Kidney epithelial cell (primary cell): ENCODE results near the gene ERCC6L2. TPM values are rescaled to one million over a fixed set of nuclear protein-coding genes. Genes with fewer than 3 reads are reported as not detected.

ENCODE experiments used
- DNase-seq: peaks from one replicate; pipeline ENCODE4 v3.0.0-alpha.2; 2010; ENCODE audit warnings: low read depth
- H3K27me3 ChIP-seq: 2 replicates; pipeline ENCODE4 v1.6.0; 2011; ENCODE audit warnings: low read length; ENCODE audit not compliant: control insufficient read depth, insufficient read depth
- H3K36me3 ChIP-seq: 2 replicates; pipeline ENCODE4 v1.5.1; 2011; ENCODE audit warnings: low read length; ENCODE audit not compliant: control insufficient read depth, insufficient read depth
- H3K4me3 ChIP-seq: 2 replicates; pipeline ENCODE4 v1.5.1; 2011; ENCODE audit warnings: low read depth, mild to moderate bottlenecking, control low read depth, low read length
- CTCF ChIP-seq: IDR thresholded peaks from 2 replicates; pipeline ENCODE4 v1.5.1; 2011; ENCODE audit warnings: mild to moderate bottlenecking, moderate library complexity, low read length, control low read depth, inconsistent platforms; ENCODE audit not compliant: insufficient read depth, poor library complexity, severe bottlenecking
- total RNA-seq: library from RNA; depleted of rRNA; stranded (reverse); fragments of >200 nt; gene quantifications from 2 replicates; pipeline ENCODE4 v1.2.3, GENCODE V29; 2015

Gene ERCC6L2
- total RNA-seq, 1 donor from 2014 or later: 50.8 TPM

GRCh38 chr9:95880021-95880690 is 4.7 kb downstream of the ERCC6L2 start:
- no peak for DNase-seq
- Histone ChIP-seq H3K4me3 (no peak overlapping the region), H3K36me3 (no peaks in the 10 kb centered on the region), H3K27me3 (no peaks in the 10 kb centered on the region)
- TF ChIP-seq CTCF: no peak

DNA sequence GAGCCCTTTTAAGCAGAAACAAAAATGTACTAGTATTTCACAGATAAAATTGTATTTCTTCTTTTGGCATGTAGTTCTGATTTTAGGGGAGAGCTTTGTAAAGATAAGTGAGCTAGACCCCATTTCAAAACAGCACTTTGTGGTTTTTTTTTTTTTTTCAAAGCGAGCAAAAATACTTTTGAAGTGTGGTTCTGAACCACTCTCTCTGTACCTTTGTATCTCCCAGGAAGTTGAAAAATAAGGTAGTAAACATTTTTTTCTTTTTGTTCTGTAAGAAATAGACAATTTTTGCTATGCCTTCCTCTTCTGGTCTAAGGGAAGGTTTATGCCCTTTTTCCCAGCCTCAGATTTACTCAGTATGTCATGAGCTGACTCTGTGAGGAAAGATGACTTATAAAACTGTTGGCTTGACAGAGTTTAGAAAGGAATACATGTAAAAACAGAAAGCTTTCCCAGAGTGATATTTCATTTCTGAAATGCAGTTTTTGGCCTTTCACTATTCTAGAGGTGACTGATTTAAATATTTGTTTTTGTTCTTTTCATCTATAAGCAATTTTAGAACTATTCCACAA is 12.5 kb downstream of the ERCC6L2 start:
- TF ChIP-seq CTCF: no peak

GRCh38 chr9:95890594-95890993 is 15.1 kb downstream of the ERCC6L2 start:
- DNase-seq: no peak
- Histone ChIP-seq H3K4me3 (no peak overlapping the region), H3K36me3 (no peaks in the 10 kb centered on the region), H3K27me3 (no peaks in the 10 kb centered on the region)
- TF ChIP-seq CTCF: no peak

More for the DNA sequence above, 12.5 kb downstream of the ERCC6L2 start:
- Histone ChIP-seq H3K36me3 (no peaks in the 10 kb centered on the region), H3K27me3 (no peaks in the 10 kb centered on the region), H3K4me3 (no peak overlapping the region)
- no peak for DNase-seq

- Histone ChIP-seq H3K36me3 (no peaks in the 10 kb centered on the region), H3K4me3 (no peak overlapping the region), H3K27me3 (no peaks in the 10 kb centered on the region)
- no peak for TF ChIP-seq CTCF
- DNase-seq: no peak
Measured at GRCh38 chr9:95891067-95891671, 15.7 kb downstream of the ERCC6L2 start.

DNA sequence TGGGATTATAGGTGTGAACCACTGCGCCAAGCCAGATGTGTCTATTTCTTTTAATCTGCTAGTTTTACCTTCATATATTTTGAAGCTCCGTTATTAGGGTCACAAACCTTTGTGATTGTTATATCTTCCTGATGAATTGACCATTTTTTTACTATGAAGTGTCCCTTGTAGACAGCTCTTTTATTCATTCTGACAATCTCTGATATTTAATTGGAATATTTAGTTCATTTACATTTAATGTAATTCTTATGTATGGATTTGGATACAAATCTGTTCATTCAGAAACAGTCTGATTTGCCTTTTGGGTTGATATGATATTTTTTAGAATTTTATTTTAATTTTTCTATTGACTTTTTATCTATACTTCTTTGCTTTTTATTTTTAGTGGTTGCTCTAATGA is 17.2 kb downstream of the ERCC6L2 start:
- no peaks in the 10 kb centered on the region for H3K27me3 ChIP-seq

More for the DNA sequence above, 17.2 kb downstream of the ERCC6L2 start:
- DNase-seq: no peak
- no peak overlapping the region for H3K4me3 ChIP-seq
- no peak for TF ChIP-seq CTCF
- H3K36me3 ChIP-seq: no peaks in the 10 kb centered on the region
